ENCODE results near the gene NCAM2. TPM values are rescaled to one million over a fixed set of nuclear protein-coding genes. Genes with fewer than 3 reads are reported as not detected.
A peak's percentile ranks its signal among the peaks of the same experiment; 100 is the strongest.

The NCAM2 gene
- total RNA-seq, 3 donors from 2014 or later: 2.9 to 14.1 (median 4.0) TPM

DNA sequence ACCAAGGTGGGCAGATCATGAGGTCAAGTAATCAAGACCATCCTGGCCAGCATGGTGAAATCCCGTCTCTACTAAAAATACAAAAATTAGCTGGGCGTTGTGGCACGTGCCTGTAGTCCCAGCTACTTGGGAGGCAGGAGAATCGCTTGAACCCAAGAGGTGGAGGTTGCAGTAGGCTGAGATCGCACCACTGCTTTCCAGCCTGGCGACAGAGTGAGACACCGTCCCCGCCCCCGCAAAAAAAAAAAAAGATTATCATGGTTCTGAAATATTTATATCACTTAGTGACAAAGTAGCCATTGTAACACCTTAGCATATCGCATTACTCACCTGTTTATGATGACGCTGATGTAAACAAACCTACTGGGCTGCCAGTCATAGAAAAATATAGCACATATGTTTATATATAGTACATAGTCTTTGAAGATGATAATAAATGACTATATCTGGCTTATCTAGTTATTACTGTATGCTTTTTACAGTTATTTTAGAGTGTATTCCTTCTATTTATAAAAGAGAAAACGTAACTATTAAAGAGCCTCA, 160.2 kb downstream of the NCAM2 start:
- Histone ChIP-seq H3K9me3 (no peaks in the 10 kb centered on the region), H3K4me3 (no peak overlapping the region), H3K36me3 (ENCODE audit: low read depth) (no peaks in the 10 kb centered on the region), H3K4me1 (ENCODE audit: low read depth) (no peaks in the 10 kb centered on the region)
- DNase-seq (no peak), ATAC-seq (no peak)
- TF ChIP-seq, protein P1, sequence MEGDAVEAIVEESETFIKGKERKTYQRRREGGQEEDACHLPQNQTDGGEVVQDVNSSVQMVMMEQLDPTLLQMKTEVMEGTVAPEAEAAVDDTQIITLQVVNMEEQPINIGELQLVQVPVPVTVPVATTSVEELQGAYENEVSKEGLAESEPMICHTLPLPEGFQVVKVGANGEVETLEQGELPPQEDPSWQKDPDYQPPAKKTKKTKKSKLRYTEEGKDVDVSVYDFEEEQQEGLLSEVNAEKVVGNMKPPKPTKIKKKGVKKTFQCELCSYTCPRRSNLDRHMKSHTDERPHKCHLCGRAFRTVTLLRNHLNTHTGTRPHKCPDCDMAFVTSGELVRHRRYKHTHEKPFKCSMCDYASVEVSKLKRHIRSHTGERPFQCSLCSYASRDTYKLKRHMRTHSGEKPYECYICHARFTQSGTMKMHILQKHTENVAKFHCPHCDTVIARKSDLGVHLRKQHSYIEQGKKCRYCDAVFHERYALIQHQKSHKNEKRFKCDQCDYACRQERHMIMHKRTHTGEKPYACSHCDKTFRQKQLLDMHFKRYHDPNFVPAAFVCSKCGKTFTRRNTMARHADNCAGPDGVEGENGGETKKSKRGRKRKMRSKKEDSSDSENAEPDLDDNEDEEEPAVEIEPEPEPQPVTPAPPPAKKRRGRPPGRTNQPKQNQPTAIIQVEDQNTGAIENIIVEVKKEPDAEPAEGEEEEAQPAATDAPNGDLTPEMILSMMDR (IDR thresholded peaks at IDR 0.05): no peak
- intact Hi-C loops (cut with DNase I, micrococcal nuclease): no loop called here

DNA sequence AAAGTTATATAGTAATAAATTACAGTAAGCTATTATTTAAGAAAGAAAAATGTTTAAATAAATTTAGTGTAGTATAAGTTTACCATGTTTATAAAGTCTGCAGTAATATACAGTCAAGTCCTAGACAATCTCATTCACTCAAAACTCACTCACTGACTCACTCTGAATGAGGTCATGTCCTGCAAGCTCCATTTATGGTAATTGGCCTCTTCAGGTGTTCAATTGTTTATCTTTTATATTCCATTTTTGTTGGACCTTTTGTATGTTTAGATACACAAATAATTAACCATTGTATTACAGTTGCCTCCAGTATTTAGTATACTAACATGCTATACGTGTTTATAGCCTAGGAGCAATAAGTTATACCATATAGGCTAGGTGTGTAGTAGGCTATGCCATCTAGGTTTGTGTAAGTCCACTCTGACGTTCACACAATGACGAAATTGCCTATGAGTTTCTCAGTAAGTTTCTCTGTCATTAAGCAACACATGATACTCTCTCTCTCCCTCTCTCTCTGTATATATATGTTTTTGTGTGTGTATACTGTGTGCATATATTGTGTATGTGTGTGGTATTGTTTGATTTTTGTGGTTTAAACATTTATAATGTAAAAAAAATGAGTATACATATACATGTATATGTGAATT, 161.2 kb downstream of the NCAM2 start:
- intact Hi-C loops (cut with DNase I, micrococcal nuclease): no loop called here
- ATAC-seq (no peak), DNase-seq (no peak)
- Histone ChIP-seq H3K36me3 (ENCODE audit: low read depth) (no peaks in the 10 kb centered on the region), H3K4me3 (no peak overlapping the region), H3K4me1 (ENCODE audit: low read depth) (no peaks in the 10 kb centered on the region), H3K9me3 (no peaks in the 10 kb centered on the region)
- TF ChIP-seq, protein P1 (IDR thresholded peaks at IDR 0.05): no peak

DNA sequence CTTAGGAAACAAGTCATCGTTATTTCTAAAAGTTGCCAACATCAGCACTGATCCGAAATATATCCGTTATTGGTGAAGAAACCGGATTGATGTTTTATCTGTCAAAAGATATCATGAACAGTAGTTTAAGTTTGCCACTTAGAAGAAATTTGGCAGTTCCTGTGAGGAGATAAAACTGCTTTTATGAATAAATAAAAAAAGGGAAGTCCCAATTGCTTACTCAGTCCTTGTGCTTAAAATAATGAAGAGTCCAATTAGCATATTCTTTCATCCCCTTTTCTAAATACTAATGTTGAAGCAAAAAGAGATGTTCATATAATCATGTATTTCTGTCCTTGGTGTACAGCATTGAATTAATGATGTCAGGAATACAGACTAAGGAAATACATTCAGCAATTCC, 164.6 kb downstream of the NCAM2 start:
- Histone ChIP-seq H3K9me3 (no peaks in the 10 kb centered on the region), H3K36me3 (ENCODE audit: low read depth) (no peaks in the 10 kb centered on the region), H3K4me1 (ENCODE audit: low read depth) (no peaks in the 10 kb centered on the region), H3K4me3 (no peak overlapping the region)
- no peak for DNase-seq
- TF ChIP-seq, protein P1 (IDR thresholded peaks at IDR 0.05): no peak
- intact Hi-C loops (cut with DNase I, micrococcal nuclease): no loop called here
- no peak for ATAC-seq

DNA sequence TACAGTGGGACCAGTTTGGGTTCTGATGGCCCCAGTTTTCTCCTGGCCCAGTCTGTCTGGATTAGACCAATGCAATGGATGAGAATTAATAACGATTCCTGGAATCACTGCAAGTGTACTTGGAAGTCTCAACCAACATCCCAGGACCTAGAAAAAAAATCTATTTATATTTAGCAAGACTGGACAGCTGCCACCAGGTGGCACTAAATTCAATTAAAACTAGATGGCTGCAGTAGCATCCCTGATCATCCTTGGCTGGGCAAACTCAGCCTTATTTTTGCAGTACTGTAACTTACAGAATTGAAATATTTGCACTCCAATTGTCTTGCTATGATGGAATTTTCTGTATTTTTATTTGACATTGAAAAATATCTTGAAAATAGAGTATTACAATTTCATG, 165.7 kb downstream of the NCAM2 start:
- Histone ChIP-seq H3K9me3 (no peaks in the 10 kb centered on the region), H3K4me3 (no peak overlapping the region), H3K36me3 (ENCODE audit: low read depth) (no peaks in the 10 kb centered on the region), H3K4me1 (ENCODE audit: low read depth) (no peaks in the 10 kb centered on the region)
- peak in 1 of 3 donors; percentile 78 for DNase-seq
- peak; percentile 55 for ATAC-seq
- TF ChIP-seq, protein P1 (IDR thresholded peaks at IDR 0.05): peak; percentile 50
- intact Hi-C loops (cut with DNase I, micrococcal nuclease): no loop called here

DNA sequence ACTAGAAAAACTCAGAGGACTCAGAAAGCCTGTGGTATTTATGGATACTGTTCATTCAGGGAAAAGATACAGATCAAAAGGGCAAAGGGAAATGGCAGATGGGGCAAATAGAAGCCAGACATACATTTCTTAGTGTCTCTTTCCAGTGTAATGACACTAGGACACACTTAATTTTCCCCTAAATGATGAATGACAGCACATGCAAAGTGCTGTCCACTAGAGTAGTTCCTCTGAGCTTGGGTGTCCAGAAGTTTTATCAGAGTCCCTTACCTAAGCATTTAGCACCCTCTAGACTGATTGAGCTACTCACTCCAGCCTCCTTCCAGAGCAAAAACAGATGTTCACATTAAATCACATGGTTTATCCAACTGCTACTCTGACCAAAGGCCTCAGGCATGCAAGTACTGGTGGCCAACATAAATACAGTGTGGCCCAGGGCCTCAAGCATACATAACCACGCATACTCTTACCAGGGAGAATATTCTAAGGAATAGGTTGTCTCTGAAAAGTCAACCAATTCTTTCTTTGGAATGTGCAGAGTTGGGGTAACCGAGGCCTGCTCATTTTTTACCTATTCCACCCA, 166.9 kb downstream of the NCAM2 start:
- TF ChIP-seq, protein P1 (IDR thresholded peaks at IDR 0.05): no peak
- no peak overlapping the region for H3K4me3 ChIP-seq
- DNase-seq (peak in 1 of 3 donors; percentile 3), ATAC-seq (no peak)
- H3K9me3 ChIP-seq: no peaks in the 10 kb centered on the region
- no peaks in the 10 kb centered on the region for H3K4me1 ChIP-seq (ENCODE audit: low read depth)
- no peaks in the 10 kb centered on the region for H3K36me3 ChIP-seq (ENCODE audit: low read depth)
- intact Hi-C loops (cut with DNase I, micrococcal nuclease): no loop called here
